Pancreas (tissue), 10 donors: ENCODE results near the gene GDPD4. TPM values are rescaled to one million over a fixed set of nuclear protein-coding genes. Genes with fewer than 3 reads are reported as not detected.

Experiments
- ATAC-seq, 4 donors: fragments of 200-7000 bp; cut with Tn5 transposase; one replicate each; pipeline versions ENCODE4 v1.8.0 to v1.9.1; 2020; ENCODE audit warnings: mild to moderate bottlenecking in 4 of 4, moderate library complexity in 4 of 4
- DNase-seq, 6 donors: peaks; one replicate each; pipeline ENCODE4 v3.0.0-alpha.2; 2020
- FAIRE-seq: peaks from 2 replicates; lab custom pipeline; 2012; peaks lifted over from hg19 to GRCh38; lab: Jason Lieb, UNC
- H3K27ac ChIP-seq, 4 donors: fragments of 200-600 bp; sonication (generic); 1 replicate in 3 of 4; 2 replicates in 1 of 4; pipeline versions ENCODE4 v1.5.0 to v1.8.0; 2020
- H3K27me3 ChIP-seq, 4 donors: fragments of 200-600 bp; one replicate each; pipeline ENCODE4 v1.8.0; 2021
- H3K36me3 ChIP-seq, 3 donors: fragments of 200-600 bp; sonication (generic) in 1 of 3; one replicate each; pipeline versions ENCODE4 v1.5.0 to v1.8.0; 2020 to 2021
- H3K4me1 ChIP-seq, 3 donors: fragments of 200-600 bp; one replicate each; pipeline ENCODE4 v1.8.0; 2021
- H3K4me3 ChIP-seq, 4 donors: fragments of 200-600 bp; sonication (generic) in 2 of 4; one replicate each; pipeline versions ENCODE4 v1.5.0 to v1.8.0; 2020 to 2021
- H3K9me3 ChIP-seq, 4 donors: fragments of 200-600 bp; one replicate each; pipeline ENCODE4 v1.8.0; 2021
- WGBS, 2 donors: extraction: QIAGEN DNeasy Blood & Tissue Kit; methylation state at CpG; one replicate each; pipeline ENCODE4 v1.1.7; 2013; 5-methylcytosine and 5-hydroxymethylcytosine counted together
- intact Hi-C, 3 donors: fragments of 100-400 bp; cut with DNase I; formaldehyde crosslinking; loops; one replicate each; pipeline versions ENCODE4 v1.11.1 to v1.14.2; 2022
- polyA plus RNA-seq, 2 donors: library from polyadenylated mRNA; stranded (reverse); fragments of 200-250 nt; gene quantifications; one replicate each; pipeline ENCODE4 v1.2.3, GENCODE V29; 2013
- total RNA-seq, 6 donors: library from RNA; stranded (reverse); fragmentation: NEBNext Ultra II Directional in 4 of 6; extraction: Animal tissue kit (Norgen Biotek cat#: 25700) in 4 of 6; gene quantifications; one replicate each; pipeline versions ENCODE4 v1.2.1 to v1.2.4, GENCODE V29; 2021 to 2023
- TF ChIP-seq, protein P1 (sequence below), 4 donors: fragments of 200-600 bp; sonication (generic) in 3 of 4; IDR thresholded peaks; one replicate each; pipeline versions ENCODE4 v1.5.0 to v1.8.0; 2021; ENCODE audit warnings: antibody characterized with exemption in 4 of 4
- donor health status: healthy with polysubstance abuse.
- donor health status: DM: no; HTN: no; CAD: no; lungs with moderate emphysema.
- donor health status: DM: no; HTN: no; CAD: no.
- donor health status: control.
- donor health status: control.
- donor health status: Bipolar disorder and iron deficiency.
- donor health status: DM: yes; HTN: yes; CAD: no.
- donor health status: DM: no; HTN: no; CAD: no.
- donor health status: DM: no; HTN: no; CAD: no.
- donor health status: DM: yes; HTN: yes; CAD: no.

The GDPD4 gene
- total and polyA plus RNA-seq, 8 donors: not detected

DNA sequence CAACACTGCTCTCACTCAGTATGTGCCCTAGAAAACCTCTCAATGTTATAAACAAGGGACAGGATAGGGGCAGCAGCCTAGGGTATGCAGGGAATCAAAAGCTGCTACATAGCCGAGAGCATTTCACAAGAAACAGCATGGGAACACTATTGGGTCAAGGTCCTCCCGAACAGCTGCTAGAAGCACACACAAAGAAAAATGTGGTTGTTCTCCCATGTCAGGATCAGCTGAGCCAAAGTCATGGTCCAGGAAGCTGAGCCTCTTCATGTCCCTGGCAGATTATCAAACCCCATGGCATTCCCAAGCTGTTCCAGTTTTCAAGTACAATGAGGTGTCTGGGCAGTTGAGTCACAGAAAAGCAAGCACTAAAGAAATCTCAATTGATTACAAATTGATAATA, 21.0 kb upstream of the GDPD4 start:
- intact Hi-C loops: no loop called here
- WGBS, 2 donors: 50 to 56% methylated on average over 2 of the region's 2 CpGs
- FAIRE-seq: no peak

DNA sequence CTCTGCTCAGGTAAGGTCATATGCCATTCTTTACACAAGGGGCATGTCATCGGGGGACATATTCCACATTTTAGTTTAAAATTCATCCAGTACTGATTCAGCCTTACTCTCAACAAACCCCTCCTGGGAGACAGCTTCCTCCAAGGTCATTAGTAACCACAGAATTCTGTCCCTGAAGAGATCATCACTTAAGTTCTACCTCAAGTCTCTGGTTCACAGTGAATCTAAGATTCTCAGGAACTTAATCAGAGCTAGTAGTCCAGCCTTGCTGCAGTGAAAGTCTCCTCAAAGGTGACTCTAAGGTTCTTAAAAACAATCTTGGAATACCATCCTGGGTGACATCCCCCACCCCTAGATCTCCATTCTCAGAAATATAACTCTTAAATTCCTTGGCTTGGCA, 18.9 kb upstream of the GDPD4 start:
- FAIRE-seq (no peak), DNase-seq (no peak), ATAC-seq (no peak)
- H3K36me3 ChIP-seq: no peaks in the 10 kb centered on the region
- H3K27me3 ChIP-seq: no peaks in the 10 kb centered on the region
- H3K27ac ChIP-seq: no peak overlapping the region
- 87 to 91% methylated on average over 1 of the region's 1 CpG for WGBS, 2 donors
- no peak overlapping the region for H3K4me3 ChIP-seq
- TF ChIP-seq, protein P1, sequence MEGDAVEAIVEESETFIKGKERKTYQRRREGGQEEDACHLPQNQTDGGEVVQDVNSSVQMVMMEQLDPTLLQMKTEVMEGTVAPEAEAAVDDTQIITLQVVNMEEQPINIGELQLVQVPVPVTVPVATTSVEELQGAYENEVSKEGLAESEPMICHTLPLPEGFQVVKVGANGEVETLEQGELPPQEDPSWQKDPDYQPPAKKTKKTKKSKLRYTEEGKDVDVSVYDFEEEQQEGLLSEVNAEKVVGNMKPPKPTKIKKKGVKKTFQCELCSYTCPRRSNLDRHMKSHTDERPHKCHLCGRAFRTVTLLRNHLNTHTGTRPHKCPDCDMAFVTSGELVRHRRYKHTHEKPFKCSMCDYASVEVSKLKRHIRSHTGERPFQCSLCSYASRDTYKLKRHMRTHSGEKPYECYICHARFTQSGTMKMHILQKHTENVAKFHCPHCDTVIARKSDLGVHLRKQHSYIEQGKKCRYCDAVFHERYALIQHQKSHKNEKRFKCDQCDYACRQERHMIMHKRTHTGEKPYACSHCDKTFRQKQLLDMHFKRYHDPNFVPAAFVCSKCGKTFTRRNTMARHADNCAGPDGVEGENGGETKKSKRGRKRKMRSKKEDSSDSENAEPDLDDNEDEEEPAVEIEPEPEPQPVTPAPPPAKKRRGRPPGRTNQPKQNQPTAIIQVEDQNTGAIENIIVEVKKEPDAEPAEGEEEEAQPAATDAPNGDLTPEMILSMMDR (IDR thresholded peaks at IDR 0.05): no peak
- intact Hi-C loops: no loop called here
- H3K9me3 ChIP-seq: no peaks in the 10 kb centered on the region
- no peaks in the 10 kb centered on the region for H3K4me1 ChIP-seq

More for the DNA sequence above, 21.0 kb upstream of the GDPD4 start:
- ATAC-seq: peak; percentile 86 to 92 (median 86)
- Histone ChIP-seq H3K9me3 (no peaks in the 10 kb centered on the region), H3K4me3 (no peak overlapping the region), H3K36me3 (peaks cover 0 to 5% (median 0%) of the 10 kb centered on the region in 3 donors), H3K27ac (no peak overlapping the region), H3K27me3 (no peaks in the 10 kb centered on the region), H3K4me1 (no peaks in the 10 kb centered on the region)
- TF ChIP-seq, protein P1 (IDR thresholded peaks at IDR 0.05): no peak
- peak in 2 of 6 donors; percentile 36 for DNase-seq

DNA sequence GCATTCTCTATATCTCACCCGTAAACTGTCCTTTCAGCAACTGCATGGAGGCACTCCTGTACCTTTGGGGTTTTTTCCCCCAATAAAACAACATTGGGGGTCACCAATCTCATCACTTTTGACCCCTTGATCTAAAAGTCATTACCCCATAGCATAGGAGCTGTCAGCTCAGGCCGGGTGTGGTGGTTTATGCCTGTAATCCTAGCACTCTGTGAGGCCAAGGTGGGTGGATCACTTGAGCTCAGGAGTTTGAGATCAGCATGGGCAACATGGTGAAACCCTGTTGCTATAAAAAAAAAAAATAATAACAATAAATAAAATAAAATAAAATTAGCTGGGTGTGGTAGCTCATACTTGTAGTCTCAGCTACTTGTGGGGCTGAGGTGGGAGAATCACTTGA, 17.1 kb upstream of the GDPD4 start:
- Histone ChIP-seq H3K4me3 (no peak overlapping the region), H3K9me3 (no peaks in the 10 kb centered on the region), H3K27me3 (no peaks in the 10 kb centered on the region), H3K36me3 (no peaks in the 10 kb centered on the region), H3K27ac (no peak overlapping the region), H3K4me1 (no peaks in the 10 kb centered on the region)
- TF ChIP-seq, protein P1 (IDR thresholded peaks at IDR 0.05): no peak
- WGBS, 2 donors: 87 to 95% methylated on average over 2 of the region's 2 CpGs
- DNase-seq (no peak), FAIRE-seq (no peak), ATAC-seq (no peak)
- intact Hi-C loops: no loop called here

DNA sequence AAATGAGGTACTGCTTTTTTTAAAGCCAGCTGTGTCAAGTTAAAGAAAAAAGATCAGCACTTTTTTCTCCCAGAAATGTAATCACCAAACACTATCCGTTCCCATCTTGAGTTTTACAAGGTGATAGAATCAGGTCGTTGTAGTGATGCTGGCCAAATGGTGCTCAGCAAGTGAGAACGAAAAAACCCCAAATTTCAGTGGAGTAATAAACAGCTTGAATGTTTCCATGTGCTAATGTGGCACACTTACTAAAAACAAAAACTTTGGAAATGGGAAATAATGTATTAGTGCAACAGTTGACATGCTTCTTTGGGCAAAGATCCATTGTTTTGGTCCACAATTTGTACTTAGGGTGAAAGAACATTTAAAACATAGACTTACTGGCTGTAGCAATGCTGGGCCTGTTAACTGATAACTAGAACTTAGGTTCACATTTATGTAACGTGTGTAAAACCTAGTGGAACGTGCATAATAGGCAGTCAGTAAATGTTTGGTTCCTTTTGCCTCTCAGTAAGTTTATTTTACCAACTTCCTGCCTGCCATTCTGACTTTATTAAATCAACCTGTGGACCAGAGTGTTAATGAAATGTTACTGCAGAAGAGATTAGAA, 15.4 kb upstream of the GDPD4 start:
- intact Hi-C loops: no loop called here
- TF ChIP-seq, protein P1 (IDR thresholded peaks at IDR 0.05): no peak
- FAIRE-seq (no peak), DNase-seq (no peak), ATAC-seq (no peak)
- Histone ChIP-seq H3K4me1 (no peaks in the 10 kb centered on the region), H3K4me3 (no peak overlapping the region), H3K36me3 (no peaks in the 10 kb centered on the region), H3K9me3 (no peaks in the 10 kb centered on the region), H3K27ac (no peak overlapping the region), H3K27me3 (no peaks in the 10 kb centered on the region)
- 56 to 63% methylated on average over 5 of the region's 5 CpGs for WGBS, 2 donors

DNA sequence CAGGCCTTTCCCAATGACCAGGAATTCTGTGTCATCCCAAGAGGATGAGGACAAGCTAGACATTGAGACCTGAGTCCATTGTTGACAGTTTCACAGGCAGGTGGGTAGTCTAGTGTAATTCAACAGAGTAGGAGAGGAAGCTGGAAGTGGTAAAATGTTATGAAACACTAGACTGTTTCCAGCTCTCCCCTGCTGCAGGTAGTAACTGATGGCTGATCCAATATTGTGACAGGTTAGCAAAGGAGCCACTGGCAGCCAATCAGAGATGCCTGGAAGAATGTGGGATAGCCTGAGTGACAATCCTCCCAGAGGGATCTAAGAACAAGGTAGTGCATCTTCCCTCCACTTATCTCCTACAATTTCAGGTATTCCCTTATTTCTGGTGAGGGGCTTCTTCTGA, 10.6 kb upstream of the GDPD4 start:
- H3K4me3 ChIP-seq: no peak overlapping the region
- no peak for ATAC-seq
- no peak for DNase-seq
- no peak for FAIRE-seq
- H3K27me3 ChIP-seq: no peaks in the 10 kb centered on the region
- intact Hi-C loops: no loop called here
- H3K36me3 ChIP-seq: no peaks in the 10 kb centered on the region
- TF ChIP-seq, protein P1 (IDR thresholded peaks at IDR 0.05): no peak
- no peaks in the 10 kb centered on the region for H3K9me3 ChIP-seq
- no peak overlapping the region for H3K27ac ChIP-seq
- H3K4me1 ChIP-seq: no peaks in the 10 kb centered on the region
